Measurements from ENCODE around the gene SUMF1. TPM values are rescaled to one million over a fixed set of nuclear protein-coding genes. Genes with fewer than 3 reads are reported as not detected.
"Not testable (repeated sequence)": the region's sequence is repeated elsewhere in the genome, so short reads cannot be mapped to it uniquely, and the experiment has no call there.

Gene SUMF1
- total and polyA plus RNA-seq, 2 donors (not counting 1 experiment from before 2014, with no cell fraction given): 10.3 to 21.2 TPM

- intact Hi-C loops (cut with micrococcal nuclease): no loop called here
- Histone ChIP-seq H3K9ac (ENCODE audit: low read length) (no peak overlapping the region), H2AFZ (ENCODE audit: insufficient read depth, low read depth, low read length, poor library complexity, severe bottlenecking) (no peak overlapping the region), H3K4me2 (replicated peaks; ENCODE audit: low read depth, low read length, poor library complexity, severe bottlenecking) (no peak overlapping the region), H3K36me3 (replicated peaks in 1 of 2; ENCODE audit: control extremely low read depth in 1 of 2, control insufficient read depth in 1 of 2, extremely low read depth in 1 of 2, insufficient read depth in 2 of 2, low read length in 1 of 2) (no peaks in the 10 kb centered on the region), H3K9me3 (ENCODE audit: control extremely low read depth in 1 of 3, control insufficient read depth in 2 of 3, insufficient read depth in 1 of 3, low read length in 2 of 3) (no peaks in the 10 kb centered on the region), H4K20me1 (ENCODE audit: control insufficient read depth, insufficient read depth, low read length, poor library complexity, severe bottlenecking) (no peaks in the 10 kb centered on the region), H3K27me3 (replicated peaks in 1 of 4; ENCODE audit: control extremely low read depth in 1 of 4, control insufficient read depth in 3 of 4, insufficient read depth in 4 of 4, low read length in 3 of 4) (no peaks in the 10 kb centered on the region), H3K27ac (ENCODE audit: low read length in 2 of 2) (no peak overlapping the region), H3K4me1 (ENCODE audit: control insufficient read depth in 2 of 2, insufficient read depth in 2 of 2, low read length in 2 of 2) (no peaks in the 10 kb centered on the region), H3K4me3 (ENCODE audit: control extremely low read depth in 1 of 5, extremely low read depth in 1 of 5, insufficient read depth in 1 of 5, low read depth in 2 of 5, low read length in 4 of 5) (no peak overlapping the region), H3K79me2 (ENCODE audit: control insufficient read depth, insufficient read depth, low read length) (peaks cover 60% of the 10 kb centered on the region)
- peaks cover 7% of the 10 kb centered on the region for H3K4me1 Mint-ChIP-seq
- CTCF ChIA-PET: interaction anchor here (0.9 kb wide), 1 partner anchor 28 kb away, joined by 3 read pairs; no protein-coding TSS in a partner anchor
- ATAC-seq (ENCODE audit: low read depth): no peak
- no peak overlapping the region for H3K27ac Mint-ChIP-seq
- TF ChIP-seq, protein P1, sequence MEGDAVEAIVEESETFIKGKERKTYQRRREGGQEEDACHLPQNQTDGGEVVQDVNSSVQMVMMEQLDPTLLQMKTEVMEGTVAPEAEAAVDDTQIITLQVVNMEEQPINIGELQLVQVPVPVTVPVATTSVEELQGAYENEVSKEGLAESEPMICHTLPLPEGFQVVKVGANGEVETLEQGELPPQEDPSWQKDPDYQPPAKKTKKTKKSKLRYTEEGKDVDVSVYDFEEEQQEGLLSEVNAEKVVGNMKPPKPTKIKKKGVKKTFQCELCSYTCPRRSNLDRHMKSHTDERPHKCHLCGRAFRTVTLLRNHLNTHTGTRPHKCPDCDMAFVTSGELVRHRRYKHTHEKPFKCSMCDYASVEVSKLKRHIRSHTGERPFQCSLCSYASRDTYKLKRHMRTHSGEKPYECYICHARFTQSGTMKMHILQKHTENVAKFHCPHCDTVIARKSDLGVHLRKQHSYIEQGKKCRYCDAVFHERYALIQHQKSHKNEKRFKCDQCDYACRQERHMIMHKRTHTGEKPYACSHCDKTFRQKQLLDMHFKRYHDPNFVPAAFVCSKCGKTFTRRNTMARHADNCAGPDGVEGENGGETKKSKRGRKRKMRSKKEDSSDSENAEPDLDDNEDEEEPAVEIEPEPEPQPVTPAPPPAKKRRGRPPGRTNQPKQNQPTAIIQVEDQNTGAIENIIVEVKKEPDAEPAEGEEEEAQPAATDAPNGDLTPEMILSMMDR (IDR thresholded peaks at IDR 0.05): no peak
- no peak for TF ChIP-seq EZH2 (IDR thresholded peaks at IDR 0.05; ENCODE audit: borderline replicate concordance, insufficient read depth, low read depth, low read length, poor library complexity, severe bottlenecking)
- no peak for DNase-seq
- H3K9me3 Mint-ChIP-seq (ENCODE audit: insufficient read depth): no peaks in the 10 kb centered on the region
- POLR2A ChIA-PET: no interaction called here
- no peaks in the 10 kb centered on the region for H3K27me3 Mint-ChIP-seq
- H3K4me3 Mint-ChIP-seq: no peak overlapping the region
- 100% methylated on average over 2 of the region's 4 CpGs for WGBS (ENCODE audit: insufficient coverage)
These were observed 6.7 kb downstream of the SUMF1 start for GRCh38 chr3:4460334-4460733.

GRCh38 chr3:4458961-4459360 lies 8.1 kb downstream of the SUMF1 start:
- no peak overlapping the region for H3K27ac Mint-ChIP-seq

GRCh38 chr3:4456780-4457179 lies 10.3 kb downstream of the SUMF1 start:
- H3K4me3 Mint-ChIP-seq; H4K20me1 ChIP-seq (ENCODE audit: control insufficient read depth, insufficient read depth, low read length, poor library complexity, severe bottlenecking); H3K4me1 ChIP-seq (ENCODE audit: control insufficient read depth in 2 of 2, insufficient read depth in 2 of 2, low read length in 2 of 2); ATAC-seq (ENCODE audit: low read depth); H3K4me2 ChIP-seq (replicated peaks; ENCODE audit: low read depth, low read length, poor library complexity, severe bottlenecking); H3K27ac ChIP-seq (ENCODE audit: low read length in 2 of 2); H3K9me3 Mint-ChIP-seq (ENCODE audit: insufficient read depth); H3K9me3 ChIP-seq (ENCODE audit: control extremely low read depth in 1 of 3, control insufficient read depth in 2 of 3, insufficient read depth in 1 of 3, low read length in 2 of 3); H3K4me1 Mint-ChIP-seq; H3K27ac Mint-ChIP-seq; intact Hi-C loops (cut with micrococcal nuclease); DNase-seq; H3K9ac ChIP-seq (ENCODE audit: low read length); H3K27me3 Mint-ChIP-seq; CTCF ChIA-PET; H3K4me3 ChIP-seq (ENCODE audit: control extremely low read depth in 1 of 5, extremely low read depth in 1 of 5, insufficient read depth in 1 of 5, low read depth in 2 of 5, low read length in 4 of 5); POLR2A ChIA-PET; H3K27me3 ChIP-seq (replicated peaks in 1 of 4; ENCODE audit: control extremely low read depth in 1 of 4, control insufficient read depth in 3 of 4, insufficient read depth in 4 of 4, low read length in 3 of 4); H3K36me3 ChIP-seq (replicated peaks in 1 of 2; ENCODE audit: control extremely low read depth in 1 of 2, control insufficient read depth in 1 of 2, extremely low read depth in 1 of 2, insufficient read depth in 2 of 2, low read length in 1 of 2); H2AFZ ChIP-seq (ENCODE audit: insufficient read depth, low read depth, low read length, poor library complexity, severe bottlenecking): not testable (repeated sequence)
- WGBS (ENCODE audit: insufficient coverage): 80% methylated on average over 1 of the region's 14 CpGs
- H3K79me2 ChIP-seq (ENCODE audit: control insufficient read depth, insufficient read depth, low read length): peaks cover 41% of the 10 kb centered on the region

More at GRCh38 chr3:4458961-4459360, 8.1 kb downstream of the SUMF1 start:
- Mint-ChIP-seq H3K4me3 (no peak overlapping the region), H3K9me3 (ENCODE audit: insufficient read depth) (no peaks in the 10 kb centered on the region), H3K27me3 (no peaks in the 10 kb centered on the region), H3K4me1 (peaks cover 7% of the 10 kb centered on the region)
- H2AFZ ChIP-seq (ENCODE audit: insufficient read depth, low read depth, low read length, poor library complexity, severe bottlenecking): no peak overlapping the region
- H3K9ac ChIP-seq (ENCODE audit: low read length): no peak overlapping the region
- intact Hi-C loops (cut with micrococcal nuclease): no loop called here
- ChIA-PET POLR2A (no interaction called here), CTCF (interaction anchor here (2.3 kb wide), 1 partner anchor 10 kb away, joined by 6 read pairs; no protein-coding TSS in a partner anchor)
- no peaks in the 10 kb centered on the region for H3K4me1 ChIP-seq (ENCODE audit: control insufficient read depth in 2 of 2, insufficient read depth in 2 of 2, low read length in 2 of 2)
- H3K27me3 ChIP-seq (replicated peaks in 1 of 4; ENCODE audit: control extremely low read depth in 1 of 4, control insufficient read depth in 3 of 4, insufficient read depth in 4 of 4, low read length in 3 of 4): no peaks in the 10 kb centered on the region
- H3K4me3 ChIP-seq (ENCODE audit: control extremely low read depth in 1 of 5, extremely low read depth in 1 of 5, insufficient read depth in 1 of 5, low read depth in 2 of 5, low read length in 4 of 5): no peak overlapping the region
- no peak for DNase-seq
- WGBS (ENCODE audit: insufficient coverage): 100% methylated on average over 1 of the region's 3 CpGs
- no peaks in the 10 kb centered on the region for H3K36me3 ChIP-seq (replicated peaks in 1 of 2; ENCODE audit: control extremely low read depth in 1 of 2, control insufficient read depth in 1 of 2, extremely low read depth in 1 of 2, insufficient read depth in 2 of 2, low read length in 1 of 2)
- no peak overlapping the region for H3K27ac ChIP-seq (ENCODE audit: low read length in 2 of 2)
- no peak for TF ChIP-seq EZH2 (IDR thresholded peaks at IDR 0.05; ENCODE audit: borderline replicate concordance, insufficient read depth, low read depth, low read length, poor library complexity, severe bottlenecking)
- TF ChIP-seq, protein P1 (IDR thresholded peaks at IDR 0.05): no peak
- ATAC-seq (ENCODE audit: low read depth): no peak
- no peaks in the 10 kb centered on the region for H4K20me1 ChIP-seq (ENCODE audit: control insufficient read depth, insufficient read depth, low read length, poor library complexity, severe bottlenecking)
- H3K79me2 ChIP-seq (ENCODE audit: control insufficient read depth, insufficient read depth, low read length): peaks cover 52% of the 10 kb centered on the region
- H3K9me3 ChIP-seq (ENCODE audit: control extremely low read depth in 1 of 3, control insufficient read depth in 2 of 3, insufficient read depth in 1 of 3, low read length in 2 of 3): no peaks in the 10 kb centered on the region
- no peak overlapping the region for H3K4me2 ChIP-seq (replicated peaks; ENCODE audit: low read depth, low read length, poor library complexity, severe bottlenecking)
